Measurements from ENCODE around the gene NCEH1.

Gene NCEH1

GRCh38 chr3:172654470-172654869 lies 56.4 kb downstream of the NCEH1 start:
- Histone ChIP-seq H2BK5ac (ENCODE audit: low read length) (no peak overlapping the region), H2BK15ac (replicated peaks; ENCODE audit: low read depth) (no peak overlapping the region), H3K79me2 (ENCODE audit: control insufficient read depth, insufficient read depth, low read length) (no peaks in the 10 kb centered on the region), H3K27me3 (ENCODE audit: insufficient read depth, low read length, poor library complexity) (no peaks in the 10 kb centered on the region), H3K4me1 (ENCODE audit: control insufficient read depth, low read depth, low read length) (no peaks in the 10 kb centered on the region), H2BK120ac (ENCODE audit: low read depth, low read length) (no peak overlapping the region), H2AK5ac (ENCODE audit: low read length) (no peak overlapping the region), H3K23ac (ENCODE audit: low read length) (no peak overlapping the region), H4K8ac (ENCODE audit: low read depth, low read length) (no peak overlapping the region), H3K56ac (ENCODE audit: low read length) (no peak overlapping the region), H3K4ac (ENCODE audit: low read depth, low read length) (no peak overlapping the region), H3K18ac (ENCODE audit: low read length) (no peak overlapping the region), H3K4me2 (ENCODE audit: low read length) (no peak overlapping the region), H3K9ac (ENCODE audit: low read length) (no peak overlapping the region), H3K36me3 (ENCODE audit: control insufficient read depth, insufficient read depth, low read length) (no peaks in the 10 kb centered on the region), H4K5ac (ENCODE audit: low read length) (no peak overlapping the region), H3K79me1 (ENCODE audit: low read length) (no peaks in the 10 kb centered on the region), H3K4me3 (ENCODE audit: low read length) (no peak overlapping the region), H3K27ac (ENCODE audit: low read depth, low read length) (no peak overlapping the region)
- no CpG with 5 or more reads among the region's 5 CpGs for WGBS (ENCODE audit: extremely low coverage, insufficient coverage, low lambda C conversion rate)
- DNase-seq: no peak

GRCh38 chr3:172653004-172653572 lies 57.8 kb downstream of the NCEH1 start:
- Histone ChIP-seq H2AK5ac (ENCODE audit: low read length) (no peak overlapping the region), H2BK15ac (replicated peaks; ENCODE audit: low read depth) (no peak overlapping the region), H3K4me3 (ENCODE audit: low read length) (no peak overlapping the region), H4K5ac (ENCODE audit: low read length) (no peak overlapping the region), H3K79me2 (ENCODE audit: control insufficient read depth, insufficient read depth, low read length) (no peaks in the 10 kb centered on the region), H3K27ac (ENCODE audit: low read depth, low read length) (no peak overlapping the region), H3K4ac (ENCODE audit: low read depth, low read length) (no peak overlapping the region), H3K9ac (ENCODE audit: low read length) (no peak overlapping the region), H3K4me2 (ENCODE audit: low read length) (no peak overlapping the region), H3K56ac (ENCODE audit: low read length) (no peak overlapping the region), H4K8ac (ENCODE audit: low read depth, low read length) (no peak overlapping the region), H3K4me1 (ENCODE audit: control insufficient read depth, low read depth, low read length) (no peaks in the 10 kb centered on the region), H3K79me1 (ENCODE audit: low read length) (no peaks in the 10 kb centered on the region), H3K27me3 (ENCODE audit: insufficient read depth, low read length, poor library complexity) (no peaks in the 10 kb centered on the region), H3K36me3 (ENCODE audit: control insufficient read depth, insufficient read depth, low read length) (no peaks in the 10 kb centered on the region), H2BK5ac (ENCODE audit: low read length) (no peak overlapping the region), H3K18ac (ENCODE audit: low read length) (no peak overlapping the region), H2BK120ac (ENCODE audit: low read depth, low read length) (no peak overlapping the region), H3K23ac (ENCODE audit: low read length) (no peak overlapping the region)
- WGBS (ENCODE audit: extremely low coverage, insufficient coverage, low lambda C conversion rate): no CpG with 5 or more reads among the region's 2 CpGs
- no peak for DNase-seq

- Histone ChIP-seq H4K8ac (ENCODE audit: low read depth, low read length) (no peak overlapping the region), H3K9ac (ENCODE audit: low read length) (no peak overlapping the region), H2BK5ac (ENCODE audit: low read length) (no peak overlapping the region), H3K4me1 (ENCODE audit: control insufficient read depth, low read depth, low read length) (no peaks in the 10 kb centered on the region), H3K4ac (ENCODE audit: low read depth, low read length) (no peak overlapping the region), H2AK5ac (ENCODE audit: low read length) (no peak overlapping the region), H3K79me2 (ENCODE audit: control insufficient read depth, insufficient read depth, low read length) (no peaks in the 10 kb centered on the region), H2BK15ac (replicated peaks; ENCODE audit: low read depth) (no peak overlapping the region), H3K18ac (ENCODE audit: low read length) (no peak overlapping the region), H3K4me3 (ENCODE audit: low read length) (no peak overlapping the region), H3K79me1 (ENCODE audit: low read length) (no peaks in the 10 kb centered on the region), H2BK120ac (ENCODE audit: low read depth, low read length) (no peak overlapping the region), H3K36me3 (ENCODE audit: control insufficient read depth, insufficient read depth, low read length) (no peaks in the 10 kb centered on the region), H3K4me2 (ENCODE audit: low read length) (no peak overlapping the region), H3K27me3 (ENCODE audit: insufficient read depth, low read length, poor library complexity) (no peaks in the 10 kb centered on the region), H3K56ac (ENCODE audit: low read length) (no peak overlapping the region), H3K27ac (ENCODE audit: low read depth, low read length) (no peak overlapping the region), H4K5ac (ENCODE audit: low read length) (no peak overlapping the region), H3K23ac (ENCODE audit: low read length) (no peak overlapping the region)
- no CpG with 5 or more reads among the region's 1 CpG for WGBS (ENCODE audit: extremely low coverage, insufficient coverage, low lambda C conversion rate)
- no peak for DNase-seq
These were observed 58.8 kb downstream of the NCEH1 start for GRCh38 chr3:172651936-172652625.

- Histone ChIP-seq H3K23ac (ENCODE audit: low read length) (no peak overlapping the region), H4K5ac (ENCODE audit: low read length) (no peak overlapping the region), H3K4ac (ENCODE audit: low read depth, low read length) (no peak overlapping the region), H3K9ac (ENCODE audit: low read length) (no peak overlapping the region), H3K36me3 (ENCODE audit: control insufficient read depth, insufficient read depth, low read length) (no peaks in the 10 kb centered on the region), H3K18ac (ENCODE audit: low read length) (no peak overlapping the region), H4K8ac (ENCODE audit: low read depth, low read length) (no peak overlapping the region), H3K27ac (ENCODE audit: low read depth, low read length) (no peak overlapping the region), H2BK15ac (replicated peaks; ENCODE audit: low read depth) (no peak overlapping the region), H3K56ac (ENCODE audit: low read length) (no peak overlapping the region), H2BK120ac (ENCODE audit: low read depth, low read length) (no peak overlapping the region), H2BK5ac (ENCODE audit: low read length) (no peak overlapping the region), H3K79me1 (ENCODE audit: low read length) (no peaks in the 10 kb centered on the region), H3K27me3 (ENCODE audit: insufficient read depth, low read length, poor library complexity) (no peaks in the 10 kb centered on the region), H3K4me1 (ENCODE audit: control insufficient read depth, low read depth, low read length) (no peaks in the 10 kb centered on the region), H3K4me2 (ENCODE audit: low read length) (no peak overlapping the region), H3K4me3 (ENCODE audit: low read length) (no peak overlapping the region), H3K79me2 (ENCODE audit: control insufficient read depth, insufficient read depth, low read length) (no peaks in the 10 kb centered on the region), H2AK5ac (ENCODE audit: low read length) (no peak overlapping the region)
- WGBS (ENCODE audit: extremely low coverage, insufficient coverage, low lambda C conversion rate): no CpG with 5 or more reads among the region's 6 CpGs
- no peak for DNase-seq
These were observed 60.9 kb downstream of the NCEH1 start for GRCh38 chr3:172649987-172650386.

GRCh38 chr3:172648747-172649146 lies 62.1 kb downstream of the NCEH1 start:
- H4K5ac ChIP-seq (ENCODE audit: low read length): no peak overlapping the region
- no peak overlapping the region for H3K4ac ChIP-seq (ENCODE audit: low read depth, low read length)
- H3K27me3 ChIP-seq (ENCODE audit: insufficient read depth, low read length, poor library complexity): no peaks in the 10 kb centered on the region
- no peak overlapping the region for H2BK5ac ChIP-seq (ENCODE audit: low read length)
- no peaks in the 10 kb centered on the region for H3K4me1 ChIP-seq (ENCODE audit: control insufficient read depth, low read depth, low read length)
- H2BK15ac ChIP-seq (replicated peaks; ENCODE audit: low read depth): no peak overlapping the region
- H3K79me2 ChIP-seq (ENCODE audit: control insufficient read depth, insufficient read depth, low read length): no peaks in the 10 kb centered on the region
- no peak overlapping the region for H3K4me2 ChIP-seq (ENCODE audit: low read length)
- no peak overlapping the region for H3K23ac ChIP-seq (ENCODE audit: low read length)
- H4K8ac ChIP-seq (ENCODE audit: low read depth, low read length): no peak overlapping the region
- no CpG with 5 or more reads among the region's 9 CpGs for WGBS (ENCODE audit: extremely low coverage, insufficient coverage, low lambda C conversion rate)
- no peak overlapping the region for H3K4me3 ChIP-seq (ENCODE audit: low read length)
- no peak overlapping the region for H2BK120ac ChIP-seq (ENCODE audit: low read depth, low read length)
- no peak for DNase-seq
- no peak overlapping the region for H3K18ac ChIP-seq (ENCODE audit: low read length)
- no peak overlapping the region for H3K9ac ChIP-seq (ENCODE audit: low read length)
- no peak overlapping the region for H3K27ac ChIP-seq (ENCODE audit: low read depth, low read length)
- H3K79me1 ChIP-seq (ENCODE audit: low read length): no peaks in the 10 kb centered on the region
- no peaks in the 10 kb centered on the region for H3K36me3 ChIP-seq (ENCODE audit: control insufficient read depth, insufficient read depth, low read length)
- H2AK5ac ChIP-seq (ENCODE audit: low read length): no peak overlapping the region
- no peak overlapping the region for H3K56ac ChIP-seq (ENCODE audit: low read length)

- no peak overlapping the region for H2BK5ac ChIP-seq (ENCODE audit: low read length)
- H3K79me1 ChIP-seq (ENCODE audit: low read length): no peaks in the 10 kb centered on the region
- no peak overlapping the region for H3K56ac ChIP-seq (ENCODE audit: low read length)
- no peak overlapping the region for H3K23ac ChIP-seq (ENCODE audit: low read length)
- DNase-seq: no peak
- no peaks in the 10 kb centered on the region for H3K36me3 ChIP-seq (ENCODE audit: control insufficient read depth, insufficient read depth, low read length)
- H3K4me3 ChIP-seq (ENCODE audit: low read length): no peak overlapping the region
- no peaks in the 10 kb centered on the region for H3K4me1 ChIP-seq (ENCODE audit: control insufficient read depth, low read depth, low read length)
- H3K27me3 ChIP-seq (ENCODE audit: insufficient read depth, low read length, poor library complexity): no peaks in the 10 kb centered on the region
- H3K4ac ChIP-seq (ENCODE audit: low read depth, low read length): no peak overlapping the region
- no peak overlapping the region for H2BK15ac ChIP-seq (replicated peaks; ENCODE audit: low read depth)
- WGBS (ENCODE audit: extremely low coverage, insufficient coverage, low lambda C conversion rate): no CpG with 5 or more reads among the region's 14 CpGs
- H2AK5ac ChIP-seq (ENCODE audit: low read length): no peak overlapping the region
- H3K4me2 ChIP-seq (ENCODE audit: low read length): no peak overlapping the region
- H3K27ac ChIP-seq (ENCODE audit: low read depth, low read length): no peak overlapping the region
- H3K9ac ChIP-seq (ENCODE audit: low read length): no peak overlapping the region
- no peak overlapping the region for H4K8ac ChIP-seq (ENCODE audit: low read depth, low read length)
- H3K79me2 ChIP-seq (ENCODE audit: control insufficient read depth, insufficient read depth, low read length): no peaks in the 10 kb centered on the region
- H2BK120ac ChIP-seq (ENCODE audit: low read depth, low read length): no peak overlapping the region
- no peak overlapping the region for H3K18ac ChIP-seq (ENCODE audit: low read length)
- no peak overlapping the region for H4K5ac ChIP-seq (ENCODE audit: low read length)
These were observed 63.0 kb downstream of the NCEH1 start for GRCh38 chr3:172647823-172648222.

Measured in mesendoderm (in vitro differentiated cells).